Astrocyte (in vitro differentiated cells and primary cell): ENCODE measurements around the gene MORN1.

Source experiments
- CTCF ChIP-seq: IDR thresholded peaks from 2 replicates; pipeline ENCODE4 v1.5.1; 2011; ENCODE audit warnings: low read depth, mild to moderate bottlenecking, inconsistent platforms, low read length, moderate library complexity; ENCODE audit not compliant: insufficient read depth
- EZH2 ChIP-seq: IDR thresholded peaks from 2 replicates; pipeline ENCODE4 v1.6.1; 2012; ENCODE audit warnings: mild to moderate bottlenecking, low read length, inconsistent platforms; ENCODE audit not compliant: insufficient read depth

DNA sequence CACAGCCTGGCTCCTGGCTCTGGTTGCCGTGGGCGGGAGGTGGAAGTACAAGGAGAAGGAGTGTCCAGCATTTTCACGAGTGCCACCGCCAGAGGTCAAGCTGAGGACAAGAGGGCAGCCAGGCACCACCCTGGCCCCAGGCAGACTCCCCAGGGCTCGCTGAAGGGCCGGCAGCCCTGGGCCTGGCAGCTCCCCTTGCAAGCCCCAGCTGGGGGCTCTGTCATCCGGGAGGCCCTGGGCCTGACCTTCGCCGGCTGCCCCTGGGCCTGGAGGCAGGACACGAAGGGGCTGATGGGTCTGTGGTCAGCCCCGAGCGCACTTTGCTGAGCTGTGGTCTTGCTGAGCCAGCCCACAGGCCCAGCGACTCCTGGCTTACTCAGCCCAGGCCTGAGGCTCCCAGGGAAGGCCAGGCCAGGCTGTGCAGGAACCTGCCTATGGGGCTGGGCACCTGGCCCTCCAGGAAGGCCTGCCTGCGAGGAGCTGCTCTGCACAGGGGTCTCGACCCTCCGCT lies 74.8 kb downstream of the MORN1 start:
- TF ChIP-seq CTCF (no peak), EZH2 (no peak)
